GM21515 (cell line): ENCODE data around the gene SRP9.
"Not testable (repeated sequence)": the region's sequence is repeated elsewhere in the genome, so short reads cannot be mapped to it uniquely, and the experiment has no call there.

Experiments used
- ATAC-seq: cut with Tn5 transposase; IDR thresholded peaks from one replicate; pipeline ENCODE4 v1.9.1; 2021; ENCODE audit not compliant: unreplicated experiment

Gene SRP9

GRCh38 chr1:225755671-225756319 lies 21.8 kb upstream of the SRP9 start:
- ATAC-seq, result no peak

- ATAC-seq, result no peak
Measured at GRCh38 chr1:225757927-225758656, 19.5 kb upstream of the SRP9 start.

- not testable (repeated sequence) for ATAC-seq
Measured at GRCh38 chr1:225759972-225760371, 17.7 kb upstream of the SRP9 start.

GRCh38 chr1:225760531-225760930 lies 17.1 kb upstream of the SRP9 start:
- ATAC-seq, result no peak

- not testable (repeated sequence) for ATAC-seq
Measured at GRCh38 chr1:225761395-225761794, 16.2 kb upstream of the SRP9 start.

- no peak for ATAC-seq
Measured at GRCh38 chr1:225762002-225762441, 15.6 kb upstream of the SRP9 start.

- no peak for ATAC-seq
Measured at GRCh38 chr1:225762444-225762843, 15.2 kb upstream of the SRP9 start.

GRCh38 chr1:225763716-225764548 lies 13.7 kb upstream of the SRP9 start:
- no peak for ATAC-seq

- no peak for ATAC-seq
Measured at GRCh38 chr1:225765982-225766674, 11.5 kb upstream of the SRP9 start.

- no peak for ATAC-seq
Measured at GRCh38 chr1:225766967-225767633, 10.5 kb upstream of the SRP9 start.

- ATAC-seq, result no peak
Measured at GRCh38 chr1:225767634-225768540, 9.7 kb upstream of the SRP9 start.

GRCh38 chr1:225768662-225769426 lies 8.8 kb upstream of the SRP9 start:
- ATAC-seq, result no peak

GRCh38 chr1:225769687-225770086 lies 7.9 kb upstream of the SRP9 start:
- no peak for ATAC-seq

- ATAC-seq, result no peak
Measured at GRCh38 chr1:225770561-225771248, 6.9 kb upstream of the SRP9 start.

GRCh38 chr1:225771661-225772322 lies 5.8 kb upstream of the SRP9 start:
- no peak for ATAC-seq

- no peak for ATAC-seq
Measured at GRCh38 chr1:225772323-225772768, 5.3 kb upstream of the SRP9 start.

- ATAC-seq, result no peak
Measured at GRCh38 chr1:225772848-225773247, 4.8 kb upstream of the SRP9 start.
